Measurements from ENCODE around the gene PPID. TPM values are rescaled to one million over a fixed set of nuclear protein-coding genes. Genes with fewer than 3 reads are reported as not detected.

The PPID gene
- total RNA-seq = 11.1 and 15.0 TPM in 2 replicates

GRCh38 chr4:158722917-158723793 is at the start of gene PPID:
PPID (minus strand) TSS chr4:158723396; CDS start chr4:158723288, 108 bp downstream.

DNA sequence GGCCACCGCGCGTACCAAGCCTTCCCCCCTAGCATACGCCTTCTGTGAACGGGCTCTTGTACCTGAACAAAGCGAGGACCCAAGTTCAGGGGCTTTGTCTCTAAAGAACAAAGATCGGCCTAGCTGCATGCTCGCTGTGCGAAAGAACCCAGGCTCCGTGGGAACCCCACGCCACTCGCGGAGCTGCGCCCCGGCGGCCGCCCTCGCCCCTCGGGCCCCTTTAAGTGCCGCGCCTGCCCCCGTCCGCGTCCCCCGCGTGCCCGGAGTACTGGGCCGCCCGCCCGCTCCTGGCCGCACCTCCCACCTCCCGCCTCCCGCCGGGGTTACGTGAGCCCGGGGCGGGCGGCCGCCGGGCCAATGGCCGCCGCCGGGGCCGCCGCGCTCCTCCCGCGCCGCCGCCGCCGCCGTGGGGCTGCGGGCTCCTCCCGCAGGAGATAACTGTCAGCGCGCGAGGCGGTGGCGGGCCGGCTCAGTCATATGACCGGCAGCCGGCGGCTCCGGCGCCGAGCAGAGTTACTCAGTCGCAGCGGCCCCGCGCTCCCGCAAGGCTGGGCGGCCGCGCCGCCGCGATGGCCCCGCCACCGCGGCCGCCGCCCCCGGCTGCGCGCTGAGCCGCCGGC is 45.5 kb upstream of the PPID start, which contains the start of gene FNIP2:
FNIP2 (plus strand) TSS at position 472 of the 620 bp plus-strand sequence. CDS start 187 bp downstream, outside the sequence.

DNA sequence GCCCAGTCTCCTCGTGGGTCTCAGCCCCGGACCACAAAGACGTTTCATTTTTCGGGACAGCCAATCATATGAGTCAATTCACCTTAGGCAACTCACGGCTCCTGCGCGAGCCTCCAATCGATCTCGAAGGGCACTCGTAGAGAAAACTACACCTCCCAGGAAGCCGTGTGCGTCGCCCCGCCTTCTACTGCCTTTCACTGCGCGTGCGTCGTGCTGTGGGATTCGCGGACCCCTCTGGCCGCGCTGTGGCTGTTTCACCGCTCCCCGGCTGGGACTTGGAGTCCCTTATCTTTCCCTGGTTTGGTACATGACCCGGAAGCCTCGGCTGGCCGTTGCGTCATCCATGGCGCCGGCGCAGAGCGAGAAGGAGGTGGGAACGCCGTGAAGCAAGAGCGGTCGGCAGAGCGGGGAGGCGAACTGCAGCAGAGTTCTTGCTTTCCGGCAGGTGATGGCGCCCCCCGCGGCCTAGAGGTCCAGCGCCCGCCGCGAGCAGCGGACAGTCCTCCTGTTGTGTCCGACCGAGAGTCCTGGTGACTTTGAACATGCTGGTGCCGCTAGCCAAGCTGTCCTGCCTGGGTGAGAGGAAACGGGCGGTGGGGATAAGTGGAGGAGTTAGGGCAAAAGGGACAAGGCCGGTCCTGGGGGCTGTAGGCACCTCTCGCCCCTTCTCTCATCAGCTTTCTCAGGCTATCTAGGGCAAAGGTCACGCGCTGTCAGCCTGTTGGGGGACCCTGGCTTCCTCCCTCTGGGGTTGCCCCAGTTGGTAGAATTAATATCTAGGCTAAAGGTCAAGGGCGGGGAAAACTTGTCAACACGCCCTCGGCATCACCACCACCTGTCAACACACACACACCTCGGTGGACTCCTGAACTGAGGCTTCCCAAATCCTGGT is 51.0 kb downstream of the PPID start, which contains the start of gene ETFDH:
ETFDH (plus strand) TSS at position 382 of the 892 bp plus-strand sequence; CDS start at position 543, 161 bp downstream.

GRCh38 chr4:158671665-158671914 is 51.6 kb downstream of the PPID start, which contains the start of gene C4orf46:
C4orf46 (minus strand) TSS chr4:158671887; CDS start chr4:158671801, 86 bp downstream.

Small RNA genes lying within 50 kb of the gene (small RNA-seq; reads per million reads assigned to genes)
- not detected for gene RF00012

Other genes starting within 250 kb of the PPID start
- gene RXFP1, start 201.5 kb downstream of the PPID start, total RNA-seq = not detected in 2 replicates
- gene C4orf46, start 51.5 kb downstream of the PPID start, total RNA-seq = 14.0 and 25.8 TPM in 2 replicates
- gene ETFDH, start 51.1 kb downstream of the PPID start, total RNA-seq = 11.1 and 14.5 TPM in 2 replicates
- 18.2 and 21.9 TPM in 2 replicates for gene FNIP2, start 45.6 kb upstream of the PPID start, total RNA-seq

Measured in vein endothelial cell (primary cell).